ACC112 (cell line): ENCODE data around the gene SPG11.
"Not testable (repeated sequence)": the region's sequence is repeated elsewhere in the genome, so short reads cannot be mapped to it uniquely, and the experiment has no call there.

Experiments
- H2AFZ ChIP-seq: fragments of 200-600 bp; sonication (generic); one replicate; pipeline ENCODE4 v1.6.0; 2017; ENCODE audit warnings: antibody characterized with exemption, low read length; ENCODE audit not compliant: unreplicated experiment
- H3K27ac ChIP-seq: fragments of 200-600 bp; sonication (generic); 2 replicates; pipeline ENCODE4 v1.5.1; 2014; ENCODE audit warnings: low read depth, mild to moderate bottlenecking, antibody characterized with exemption, low read length, moderate library complexity
- H3K27me3 ChIP-seq: fragments of 200-600 bp; sonication (generic); 2 replicates; pipeline ENCODE4 v1.6.1; 2014; ENCODE audit warnings: mild to moderate bottlenecking, antibody characterized with exemption, low read length, moderate library complexity, mixed read lengths; ENCODE audit not compliant: insufficient read depth
- H3K36me3 ChIP-seq: fragments of 200-600 bp; sonication (generic); 2 replicates; pipeline ENCODE4 v1.6.1; 2016; ENCODE audit warnings: mild to moderate bottlenecking, antibody characterized with exemption, low read length, moderate library complexity, mixed read lengths; ENCODE audit not compliant: insufficient read depth
- H3K4me1 ChIP-seq: fragments of 200-600 bp; sonication (generic); one replicate; pipeline ENCODE4 v1.6.1; 2016; ENCODE audit warnings: low read length, mixed read lengths; ENCODE audit not compliant: insufficient read depth, unreplicated experiment, control insufficient read depth
- H3K4me3 ChIP-seq: fragments of 200-600 bp; sonication (generic); 2 replicates; pipeline ENCODE4 v1.5.1; 2014; ENCODE audit warnings: mild to moderate bottlenecking, low read depth, low read length
- H3K79me2 ChIP-seq: fragments of 200-600 bp; sonication (generic); one replicate; pipeline ENCODE4 v1.6.0; 2016; ENCODE audit warnings: low read length; ENCODE audit not compliant: control insufficient read depth, unreplicated experiment, insufficient read depth

SPG11 gene

DNA sequence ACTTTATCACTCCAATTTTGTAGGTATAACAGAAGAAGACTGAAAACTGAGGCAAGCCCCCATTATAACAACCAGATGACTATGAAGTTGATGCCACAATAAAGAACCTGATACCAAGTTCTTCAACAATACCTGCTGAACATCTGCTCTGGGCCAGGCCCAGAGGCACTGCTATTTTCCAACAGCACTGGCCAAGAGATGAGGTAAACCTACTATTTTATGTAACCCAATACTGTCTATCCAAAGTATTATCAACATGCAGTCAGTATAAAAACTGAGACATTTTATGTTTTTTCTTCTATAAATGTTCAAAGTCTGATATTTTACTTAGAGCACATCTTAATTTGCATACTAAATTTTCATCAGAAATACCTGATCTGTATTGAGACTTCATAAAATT lies 6.1 kb downstream of the SPG11 start:
- peaks cover 14% of the 10 kb centered on the region for H3K36me3 ChIP-seq
- peaks cover 16% of the 10 kb centered on the region for H3K79me2 ChIP-seq
- H3K27ac ChIP-seq: no peak overlapping the region
- no peak overlapping the region for H3K4me3 ChIP-seq
- peaks cover 5% of the 10 kb centered on the region for H3K4me1 ChIP-seq
- H3K27me3 ChIP-seq: no peaks in the 10 kb centered on the region
- H2AFZ ChIP-seq: no peak overlapping the region

DNA sequence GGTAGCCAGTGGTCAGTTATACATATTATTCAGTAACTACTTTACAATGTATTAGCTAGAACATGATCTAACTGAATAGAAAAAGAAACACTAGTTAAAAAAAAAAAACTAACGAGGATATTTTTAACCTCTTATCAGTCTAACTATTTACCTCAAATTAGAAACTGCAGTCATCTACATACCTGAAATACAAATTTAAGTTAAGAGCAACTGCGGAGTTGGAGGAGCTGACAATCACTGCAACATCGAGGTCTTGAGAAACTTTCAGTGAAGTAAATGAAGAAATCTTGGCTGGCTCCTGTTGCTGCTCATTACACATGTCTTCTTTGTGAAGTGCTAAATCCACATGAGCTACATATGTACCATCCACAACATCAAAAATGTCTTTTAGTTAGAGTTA lies 6.5 kb downstream of the SPG11 start:
- Histone ChIP-seq H3K27me3 (no peaks in the 10 kb centered on the region), H3K27ac (no peak overlapping the region), H3K36me3 (peaks cover 14% of the 10 kb centered on the region)

DNA sequence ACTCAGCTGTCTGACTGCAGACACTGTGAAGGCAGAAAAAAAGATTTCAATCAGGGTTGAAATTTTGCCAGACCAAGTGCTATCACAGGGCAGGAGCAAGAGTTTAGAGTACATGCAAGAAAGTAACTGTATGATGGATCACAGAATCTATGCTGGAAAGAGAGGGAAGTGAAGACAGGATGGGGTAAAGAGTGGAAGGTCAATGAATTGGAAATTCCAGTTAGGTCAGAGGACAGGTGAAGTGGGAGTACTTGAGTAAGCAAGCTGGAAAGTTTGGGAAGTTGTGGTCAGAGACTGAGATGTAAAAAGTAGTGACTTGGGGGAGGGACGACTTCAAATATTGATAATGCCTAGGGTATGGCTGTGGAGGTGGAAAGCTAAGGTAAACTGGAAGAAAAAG lies 7.2 kb downstream of the SPG11 start:
- Histone ChIP-seq H3K36me3 (peaks cover 14% of the 10 kb centered on the region), H3K79me2 (peaks cover 7% of the 10 kb centered on the region), H3K27ac (no peak overlapping the region), H3K4me3 (no peak overlapping the region), H3K4me1 (peaks cover 5% of the 10 kb centered on the region), H3K27me3 (no peaks in the 10 kb centered on the region), H2AFZ (no peak overlapping the region)

More for the DNA sequence above, 6.5 kb downstream of the SPG11 start:
- Histone ChIP-seq H2AFZ (no peak overlapping the region), H3K4me3 (no peak overlapping the region), H3K4me1 (peaks cover 5% of the 10 kb centered on the region), H3K79me2 (peaks cover 12% of the 10 kb centered on the region)

DNA sequence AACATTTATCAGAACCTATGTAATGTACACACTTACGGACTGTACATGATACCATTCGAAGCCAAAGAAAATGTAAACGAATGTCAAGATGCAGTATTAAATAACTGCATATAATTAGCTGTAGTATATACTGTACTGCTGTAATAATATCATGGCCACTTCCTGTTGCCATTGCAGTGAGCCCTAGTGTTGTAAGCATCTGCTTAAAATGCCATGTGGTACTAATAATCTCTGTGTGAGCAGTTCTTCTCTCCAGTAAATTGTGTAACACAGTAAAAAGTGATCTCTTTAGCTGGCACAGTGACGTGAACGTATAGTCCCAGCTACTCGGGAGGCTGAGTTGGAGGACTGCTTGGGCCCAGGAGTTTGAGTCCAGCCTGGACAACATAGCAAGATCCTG lies 8.6 kb downstream of the SPG11 start:
- Histone ChIP-seq H3K36me3 (peaks cover 14% of the 10 kb centered on the region), H3K27ac (no peak overlapping the region), H3K4me1 (no peaks in the 10 kb centered on the region), H2AFZ (no peak overlapping the region), H3K79me2 (peaks cover 5% of the 10 kb centered on the region), H3K27me3 (no peaks in the 10 kb centered on the region), H3K4me3 (no peak overlapping the region)

DNA sequence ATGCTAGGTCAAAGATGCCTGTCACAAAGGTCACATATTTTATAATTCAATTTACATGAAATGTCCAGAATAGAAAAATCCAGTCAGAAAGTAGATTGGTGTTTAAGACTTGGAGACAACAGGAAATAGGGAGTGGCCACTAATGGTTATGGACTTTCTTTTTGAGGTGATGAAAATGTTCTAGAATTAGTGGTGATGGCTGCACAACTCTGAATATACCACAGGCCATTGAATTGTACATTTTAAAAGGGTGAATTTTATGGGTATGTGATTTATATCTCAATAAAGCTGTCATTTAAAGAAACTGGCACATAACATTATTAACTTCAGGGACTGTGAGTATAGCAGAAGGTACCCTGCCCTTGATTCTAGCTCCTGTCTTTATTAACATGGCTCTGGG lies 15.8 kb downstream of the SPG11 start:
- Histone ChIP-seq H2AFZ (no peak overlapping the region), H3K27ac (no peak overlapping the region), H3K79me2 (peaks cover 21% of the 10 kb centered on the region), H3K36me3 (peaks cover 35% of the 10 kb centered on the region), H3K4me1 (no peaks in the 10 kb centered on the region), H3K4me3 (no peak overlapping the region), H3K27me3 (no peaks in the 10 kb centered on the region)

DNA sequence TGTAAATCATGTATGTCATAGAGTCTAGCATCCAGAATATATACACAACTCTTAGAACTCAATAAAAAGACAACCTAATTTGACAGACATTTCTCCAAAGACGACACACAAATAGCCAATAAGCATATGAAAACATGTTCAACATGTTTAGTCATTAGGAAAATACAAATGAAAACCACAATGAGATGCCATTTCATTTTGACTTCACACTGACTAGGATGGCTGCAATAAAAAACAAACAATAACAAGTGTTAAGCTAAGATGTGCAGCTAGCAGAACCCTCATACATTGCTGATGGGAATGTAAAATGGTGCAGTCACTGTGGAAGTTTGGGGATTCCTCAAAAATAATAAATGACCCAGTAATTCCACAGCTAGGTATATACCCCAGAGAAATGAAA lies 16.4 kb downstream of the SPG11 start:
- H2AFZ ChIP-seq: no peak overlapping the region
- no peak overlapping the region for H3K4me3 ChIP-seq
- no peak overlapping the region for H3K27ac ChIP-seq
- H3K36me3 ChIP-seq: peaks cover 35% of the 10 kb centered on the region
- H3K27me3 ChIP-seq: no peaks in the 10 kb centered on the region
- H3K79me2 ChIP-seq: peaks cover 21% of the 10 kb centered on the region
- H3K4me1 ChIP-seq: no peaks in the 10 kb centered on the region

DNA sequence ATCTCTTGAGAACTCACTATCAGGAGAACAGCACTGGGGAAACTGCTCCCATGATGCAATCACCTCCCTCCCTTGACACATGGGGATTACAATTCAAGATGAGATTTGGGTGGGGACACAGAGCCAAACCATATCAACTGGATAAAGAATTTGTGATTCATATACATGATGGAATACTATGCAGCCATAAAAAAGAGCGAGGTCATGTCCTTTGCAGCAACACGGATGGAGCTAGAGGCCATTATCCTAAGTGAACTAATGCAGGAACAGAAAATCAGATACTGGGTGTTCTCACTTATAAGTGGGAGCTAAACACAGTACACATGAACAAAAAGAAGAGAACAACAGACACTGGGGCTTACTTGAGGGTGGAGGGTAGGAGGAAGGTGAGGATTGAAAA lies 17.0 kb downstream of the SPG11 start:
- Histone ChIP-seq H2AFZ (no peak overlapping the region), H3K4me1 (no peaks in the 10 kb centered on the region), H3K36me3 (peaks cover 35% of the 10 kb centered on the region), H3K79me2 (peaks cover 21% of the 10 kb centered on the region), H3K27ac (no peak overlapping the region), H3K4me3 (no peak overlapping the region), H3K27me3 (no peaks in the 10 kb centered on the region)

DNA sequence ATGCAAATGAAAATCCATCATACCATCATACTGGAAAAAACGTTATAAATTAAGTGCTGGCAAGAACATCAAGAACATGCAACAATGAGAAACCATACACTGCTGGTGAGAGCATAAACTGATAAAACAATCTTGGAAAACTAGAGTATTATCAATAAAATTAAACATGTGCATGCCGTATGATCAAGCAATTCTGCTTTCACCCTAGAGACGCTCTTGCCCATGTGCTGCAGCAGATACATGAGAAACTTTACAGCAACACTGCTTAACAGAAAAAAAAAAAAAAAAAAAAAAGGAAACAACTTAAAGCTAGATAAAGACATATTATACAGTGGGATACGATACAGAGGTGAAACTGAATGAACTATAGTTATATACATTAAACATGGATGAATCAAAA lies 21.8 kb downstream of the SPG11 start:
- H3K36me3 ChIP-seq: peaks cover 31% of the 10 kb centered on the region
- no peak overlapping the region for H3K4me3 ChIP-seq
- H3K79me2 ChIP-seq: peaks cover 21% of the 10 kb centered on the region
- no peaks in the 10 kb centered on the region for H3K27me3 ChIP-seq
- H2AFZ ChIP-seq: no peak overlapping the region
- no peaks in the 10 kb centered on the region for H3K4me1 ChIP-seq
- H3K27ac ChIP-seq: no peak overlapping the region

DNA sequence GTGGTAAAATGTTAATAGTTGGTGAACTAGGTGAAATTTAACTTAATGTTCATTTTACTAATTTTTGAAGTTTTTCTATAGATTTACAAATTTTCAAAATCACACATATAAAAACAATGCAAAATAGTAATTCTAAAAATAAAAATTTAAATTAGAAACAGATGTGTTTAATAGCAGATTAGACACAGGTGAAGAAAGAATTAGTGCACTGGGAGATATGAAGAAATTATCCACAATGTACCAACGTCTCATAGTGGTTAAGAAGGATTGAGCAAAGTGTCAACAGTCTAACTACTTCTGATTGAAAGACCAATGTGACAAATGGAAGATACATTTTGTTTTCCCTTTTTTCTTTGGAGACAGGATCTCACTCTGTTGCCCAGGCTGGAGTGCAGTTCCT lies 26.5 kb downstream of the SPG11 start:
- Histone ChIP-seq H2AFZ (no peak overlapping the region), H3K79me2 (no peaks in the 10 kb centered on the region), H3K36me3 (peaks cover 20% of the 10 kb centered on the region), H3K4me1 (peaks cover 20% of the 10 kb centered on the region), H3K4me3 (no peak overlapping the region), H3K27ac (no peak overlapping the region), H3K27me3 (no peaks in the 10 kb centered on the region)

DNA sequence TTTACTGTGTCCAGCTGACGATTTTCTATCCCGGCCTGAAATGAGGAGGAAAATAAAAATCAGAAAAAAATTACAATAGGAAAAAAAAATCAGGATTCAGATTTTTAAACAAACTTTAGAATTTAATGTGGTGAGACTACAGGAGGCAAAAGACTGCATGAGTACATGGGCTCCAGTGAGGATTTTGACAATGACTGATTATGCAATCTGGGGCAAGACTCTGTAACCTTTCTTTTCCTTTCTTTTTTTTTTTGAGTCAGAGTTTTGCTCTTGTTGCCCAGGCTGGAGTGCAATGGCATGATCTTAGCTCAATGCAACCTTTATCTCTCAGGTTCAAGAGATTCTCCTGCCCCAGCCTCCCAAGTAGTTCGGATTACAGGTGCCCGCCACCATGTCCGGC lies 29.9 kb downstream of the SPG11 start:
- H3K36me3 ChIP-seq: peaks cover 31% of the 10 kb centered on the region
- no peaks in the 10 kb centered on the region for H3K79me2 ChIP-seq
- H3K27ac ChIP-seq: peak overlapping the region; percentile 100
- peak overlapping the region; percentile 54; the same call in 1 of the 2 replicates for H3K4me3 ChIP-seq
- H3K27me3 ChIP-seq: no peaks in the 10 kb centered on the region
- peaks cover 20% of the 10 kb centered on the region for H3K4me1 ChIP-seq
- no peak overlapping the region for H2AFZ ChIP-seq

DNA sequence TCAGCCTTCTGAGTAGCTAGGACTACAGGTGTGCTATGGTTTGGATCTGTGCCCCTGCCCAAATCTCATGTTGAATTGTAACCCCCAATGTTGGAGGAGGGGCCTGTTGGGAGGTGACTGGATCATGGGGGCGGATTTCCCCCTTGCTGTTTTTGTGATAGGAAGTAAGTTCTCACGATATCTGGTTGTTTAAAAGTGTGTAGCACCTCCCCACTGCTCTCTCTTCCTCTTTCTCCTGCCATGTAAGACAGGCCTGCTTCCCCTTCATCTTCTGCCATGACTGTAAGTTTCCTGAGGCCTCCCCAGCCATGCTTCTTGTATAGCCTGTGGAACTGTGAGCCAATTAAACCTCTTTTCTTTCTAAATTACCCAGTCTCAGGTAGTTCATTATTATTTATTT lies 38.2 kb downstream of the SPG11 start:
- H3K36me3 ChIP-seq: peaks cover 29% of the 10 kb centered on the region
- not testable (repeated sequence) for H2AFZ ChIP-seq, H3K27ac ChIP-seq, H3K27me3 ChIP-seq, H3K4me1 ChIP-seq, H3K79me2 ChIP-seq, H3K4me3 ChIP-seq
